ENCODE data around the gene PDE8B. TPM values are rescaled to one million over a fixed set of nuclear protein-coding genes. Genes with fewer than 3 reads are reported as not detected.
"Not testable (repeated sequence)": the region's sequence is repeated elsewhere in the genome, so short reads cannot be mapped to it uniquely, and the experiment has no call there.

PDE8B gene
- total RNA-seq, 1 experiment from 2014 or later, result not detected

GRCh38 chr5:77428526-77428925, 218.0 kb downstream of the PDE8B start:
- no peak for DNase-seq (ENCODE audit: low read depth, low spot score)
- in situ Hi-C loops (cut with HindIII; ENCODE audit: low pct_unique_long_range_greater_than_20kb, low sequenced_read_pairs), result no loop called here

- in situ Hi-C loops (cut with HindIII; ENCODE audit: low pct_unique_long_range_greater_than_20kb, low sequenced_read_pairs), result no loop called here
- no peak for DNase-seq (ENCODE audit: low read depth, low spot score)
Observed at GRCh38 chr5:77430726-77431125, 220.2 kb downstream of the PDE8B start.

DNA sequence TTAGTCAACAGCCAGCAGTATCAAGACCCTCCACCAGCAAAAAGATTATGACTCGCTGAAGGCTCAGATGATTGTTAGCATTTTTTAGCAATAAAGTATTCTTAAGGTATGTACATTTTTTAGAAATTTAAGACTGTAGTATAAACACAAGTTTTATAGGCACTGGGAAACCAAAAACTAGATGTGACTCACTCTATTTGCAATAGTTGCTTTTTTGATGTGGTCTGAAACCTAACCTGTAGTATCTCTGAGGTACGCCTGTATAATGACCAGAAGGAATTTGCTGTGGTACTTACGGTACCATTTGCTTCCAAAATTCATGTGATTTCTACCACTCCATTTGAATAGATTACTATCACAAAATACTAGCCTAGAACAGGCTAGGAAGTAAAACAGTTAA, 220.8 kb downstream of the PDE8B start:
- in situ Hi-C loops (cut with HindIII; ENCODE audit: low pct_unique_long_range_greater_than_20kb, low sequenced_read_pairs), result no loop called here

DNA sequence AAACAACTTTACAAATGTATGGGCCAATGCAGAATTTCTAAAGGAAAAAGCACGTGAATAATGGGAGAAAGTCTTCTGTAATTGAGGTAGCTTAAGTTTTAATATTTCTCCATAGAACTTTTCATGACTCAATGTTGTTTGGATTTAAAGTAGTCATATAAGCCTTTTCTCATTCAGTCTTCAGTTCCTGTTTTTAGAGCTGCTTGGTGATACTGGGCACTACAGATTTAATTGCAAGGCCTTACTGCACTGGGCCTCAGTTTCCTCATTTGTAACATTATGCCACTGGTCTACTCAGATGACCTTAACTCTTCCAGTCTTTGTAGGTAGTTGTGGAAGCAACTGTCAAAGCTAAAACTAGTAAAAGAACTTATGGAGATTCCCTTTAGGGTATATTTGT, 221.2 kb downstream of the PDE8B start:
- no peak for DNase-seq (ENCODE audit: low read depth, low spot score)
- in situ Hi-C loops (cut with HindIII; ENCODE audit: low pct_unique_long_range_greater_than_20kb, low sequenced_read_pairs), result no loop called here

More for the DNA sequence above, 220.8 kb downstream of the PDE8B start:
- no peak for DNase-seq (ENCODE audit: low read depth, low spot score)

DNA sequence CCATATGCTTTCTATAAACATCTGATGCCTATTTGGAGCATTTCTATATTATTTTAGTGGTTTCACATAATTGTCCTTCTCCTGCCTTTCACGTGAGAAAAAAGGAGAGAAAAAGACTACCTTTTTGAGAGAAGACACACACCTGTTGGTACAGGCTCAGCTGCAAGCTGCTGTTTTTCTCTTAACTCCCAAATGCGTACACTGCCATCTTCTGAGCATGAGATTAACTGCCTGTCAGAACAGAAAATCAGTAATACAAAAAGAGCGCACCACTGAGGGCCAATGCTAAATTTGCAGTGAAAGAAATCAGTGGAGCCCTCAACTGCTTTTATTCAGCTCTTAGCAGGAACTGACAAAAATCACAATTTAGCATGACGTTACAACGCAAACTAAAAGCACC, 226.7 kb downstream of the PDE8B start:
- peak; percentile 34 for DNase-seq (ENCODE audit: low read depth, low spot score)
- in situ Hi-C loops (cut with HindIII; ENCODE audit: low pct_unique_long_range_greater_than_20kb, low sequenced_read_pairs), result no loop called here

DNA sequence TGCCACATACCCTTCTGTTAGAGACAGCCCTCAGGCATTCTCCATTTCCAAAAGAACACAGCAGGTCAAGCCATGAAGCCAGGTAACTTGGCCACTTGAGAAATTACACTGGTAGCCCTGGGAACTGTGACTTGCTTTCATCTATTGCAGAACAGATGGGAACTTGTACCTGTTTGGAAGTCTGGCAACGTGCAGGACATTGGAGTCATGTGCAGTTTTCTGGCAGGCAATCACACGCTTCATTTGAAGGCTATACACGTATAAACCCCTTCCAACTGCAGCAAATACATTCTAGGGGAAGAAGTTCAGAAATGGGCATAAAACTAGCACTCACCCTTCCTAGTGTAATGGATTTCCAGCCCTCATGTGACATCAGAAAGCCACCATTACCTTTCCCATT, 227.6 kb downstream of the PDE8B start:
- in situ Hi-C loops (cut with HindIII; ENCODE audit: low pct_unique_long_range_greater_than_20kb, low sequenced_read_pairs), result no loop called here
- no peak for DNase-seq (ENCODE audit: low read depth, low spot score)

- in situ Hi-C loops (cut with HindIII; ENCODE audit: low pct_unique_long_range_greater_than_20kb, low sequenced_read_pairs), result no loop called here
- DNase-seq (ENCODE audit: low read depth, low spot score), result no peak
Observed at GRCh38 chr5:77443670-77444069, 233.2 kb downstream of the PDE8B start.

DNA sequence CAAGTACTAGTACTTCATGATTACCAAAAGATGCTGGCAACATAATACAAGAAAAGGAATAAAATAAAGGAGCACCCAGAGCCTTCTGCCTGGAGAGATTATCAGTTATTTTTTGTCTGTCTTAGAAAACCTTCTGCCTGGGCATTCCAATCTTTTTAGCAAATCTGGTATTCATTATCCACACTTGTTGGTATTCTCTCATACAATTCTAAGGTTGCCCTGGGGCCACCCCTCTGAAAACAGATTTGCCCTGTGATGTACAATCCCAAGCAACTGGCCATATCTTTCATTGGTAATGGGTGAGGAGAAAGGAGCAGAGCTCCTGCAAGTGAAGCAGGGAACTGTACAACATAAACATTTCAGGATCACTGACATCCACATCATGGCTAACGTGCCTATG, 233.9 kb downstream of the PDE8B start:
- DNase-seq (ENCODE audit: low read depth, low spot score), result no peak
- in situ Hi-C loops (cut with HindIII; ENCODE audit: low pct_unique_long_range_greater_than_20kb, low sequenced_read_pairs), result no loop called here

- no peak for DNase-seq (ENCODE audit: low read depth, low spot score)
- in situ Hi-C loops (cut with HindIII; ENCODE audit: low pct_unique_long_range_greater_than_20kb, low sequenced_read_pairs), result no loop called here
Observed at GRCh38 chr5:77448831-77449230, 238.4 kb downstream of the PDE8B start.

DNA sequence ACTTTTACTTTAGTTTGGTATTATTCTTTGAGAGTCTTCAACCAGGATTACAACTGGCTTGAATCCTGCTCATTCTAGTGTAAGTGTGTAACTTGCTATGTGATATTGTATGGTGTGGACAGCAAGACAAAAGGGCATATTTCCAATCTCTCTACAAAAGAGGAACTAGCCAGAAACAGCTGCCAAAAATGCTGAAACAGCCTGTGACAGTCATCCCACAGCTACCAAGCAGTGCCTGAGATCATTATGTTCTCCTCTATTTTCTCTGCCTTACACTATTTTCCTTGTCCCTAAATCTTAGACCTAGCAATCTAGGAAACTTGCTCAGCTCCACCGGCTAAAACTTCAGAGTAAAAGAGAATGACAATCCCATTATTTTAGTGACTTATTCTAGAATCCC, 238.8 kb downstream of the PDE8B start:
- in situ Hi-C loops (cut with HindIII; ENCODE audit: low pct_unique_long_range_greater_than_20kb, low sequenced_read_pairs), result no loop called here
- no peak for DNase-seq (ENCODE audit: low read depth, low spot score)

GRCh38 chr5:77449981-77450380, 239.5 kb downstream of the PDE8B start:
- no peak for DNase-seq (ENCODE audit: low read depth, low spot score)
- in situ Hi-C loops (cut with HindIII; ENCODE audit: low pct_unique_long_range_greater_than_20kb, low sequenced_read_pairs), result no loop called here

DNA sequence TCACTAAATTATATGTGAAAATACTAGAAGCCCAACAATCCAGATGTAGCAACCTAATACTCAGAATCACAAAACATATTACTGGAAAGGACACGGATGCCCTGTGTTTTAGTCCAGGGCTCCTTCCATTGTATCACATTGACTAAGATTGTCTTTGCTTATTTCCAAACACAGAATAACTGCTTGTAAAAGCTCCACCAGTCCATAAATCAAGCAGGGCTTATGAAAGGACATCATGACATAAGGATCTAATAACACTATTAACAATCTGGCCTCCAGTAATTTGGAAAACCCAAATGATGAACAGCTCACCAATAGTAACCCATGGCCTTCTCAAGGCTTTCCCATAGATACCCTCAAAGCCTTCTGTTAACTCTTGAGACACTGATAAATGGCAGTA, 241.9 kb downstream of the PDE8B start:
- DNase-seq (ENCODE audit: low read depth, low spot score), result no peak
- in situ Hi-C loops (cut with HindIII; ENCODE audit: low pct_unique_long_range_greater_than_20kb, low sequenced_read_pairs), result no loop called here

- in situ Hi-C loops (cut with HindIII; ENCODE audit: low pct_unique_long_range_greater_than_20kb, low sequenced_read_pairs), result no loop called here
Observed at GRCh38 chr5:77454123-77454522, 243.6 kb downstream of the PDE8B start.

DNA sequence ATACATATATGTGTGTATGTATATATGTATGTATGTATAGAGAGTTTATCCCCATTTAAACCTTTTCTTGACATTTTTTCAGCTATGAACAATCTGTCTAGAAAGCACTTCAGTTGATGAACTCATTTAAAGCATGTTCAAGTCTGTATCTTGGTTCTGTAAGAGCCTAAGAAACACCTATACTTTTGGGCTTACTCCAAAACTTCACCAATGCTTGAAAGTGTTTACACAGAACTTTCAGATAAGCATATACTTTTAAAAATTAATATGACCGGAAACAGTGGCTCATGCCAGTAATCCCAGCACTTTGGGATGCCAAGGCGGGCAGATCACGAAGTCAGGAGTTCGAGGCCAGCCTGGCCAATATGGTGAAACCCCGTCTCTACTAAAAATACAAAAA, 250.8 kb downstream of the PDE8B start:
- no peak for DNase-seq (ENCODE audit: low read depth, low spot score)

More at GRCh38 chr5:77454123-77454522, 243.6 kb downstream of the PDE8B start:
- no peak for DNase-seq (ENCODE audit: low read depth, low spot score)

GRCh38 chr5:77463905-77464304, 253.4 kb downstream of the PDE8B start:
- DNase-seq (ENCODE audit: low read depth, low spot score), result no peak
- in situ Hi-C loops (cut with HindIII; ENCODE audit: low pct_unique_long_range_greater_than_20kb, low sequenced_read_pairs), result no loop called here

More for the DNA sequence above, 250.8 kb downstream of the PDE8B start:
- in situ Hi-C loops (cut with HindIII; ENCODE audit: low pct_unique_long_range_greater_than_20kb, low sequenced_read_pairs), result no loop called here

- in situ Hi-C loops (cut with HindIII; ENCODE audit: low pct_unique_long_range_greater_than_20kb, low sequenced_read_pairs), result not testable (repeated sequence)
Observed at GRCh38 chr5:77468875-77469274, 258.4 kb downstream of the PDE8B start.

GRCh38 chr5:77475041-77475440, 264.6 kb downstream of the PDE8B start:
- in situ Hi-C loops (cut with HindIII; ENCODE audit: low pct_unique_long_range_greater_than_20kb, low sequenced_read_pairs), result not testable (repeated sequence)

More at GRCh38 chr5:77468875-77469274, 258.4 kb downstream of the PDE8B start:
- DNase-seq (ENCODE audit: low read depth, low spot score), result not testable (repeated sequence)

More at GRCh38 chr5:77475041-77475440, 264.6 kb downstream of the PDE8B start:
- DNase-seq (ENCODE audit: low read depth, low spot score), result not testable (repeated sequence)
